NCI-H1092 (cell line): ENCODE results near the gene RNF227.

Experiments
- DNase-seq: peaks from one replicate; lab custom pipeline; 2025; lab: John Stamatoyannopoulos, UW

RNF227 gene

GRCh38 chr17:7930841-7931631 is 14.9 kb upstream of the RNF227 start:
- no peak for DNase-seq

GRCh38 chr17:7929158-7930023 is 13.3 kb upstream of the RNF227 start, which contains the start of gene KCNAB3:
Gene KCNAB3, minus strand, starts transcription at chr17:7929856. Its CDS starts 421 bp downstream, at chr17:7929435.
- peak; percentile 58 for DNase-seq

- DNase-seq, result no peak
Observed at GRCh38 chr17:7927596-7927995, 11.5 kb upstream of the RNF227 start.

GRCh38 chr17:7922845-7923628 is 6.9 kb upstream of the RNF227 start:
- no peak for DNase-seq

GRCh38 chr17:7922269-7922844 is 6.3 kb upstream of the RNF227 start:
- DNase-seq, result no peak

GRCh38 chr17:7916808-7917207 is 719 bp upstream of the RNF227 start:
- DNase-seq, result no peak

GRCh38 chr17:7916385-7916682 is 245 bp upstream of the RNF227 start:
- DNase-seq, result no peak

- no peak for DNase-seq
Observed at GRCh38 chr17:7915179-7915610, 894 bp downstream of the RNF227 start.

GRCh38 chr17:7912927-7913524 is 3.1 kb downstream of the RNF227 start:
- DNase-seq, result peak; percentile 12

GRCh38 chr17:7911116-7911515 is 5.0 kb downstream of the RNF227 start:
- no peak for DNase-seq

GRCh38 chr17:7910711-7911110 is 5.4 kb downstream of the RNF227 start:
- DNase-seq, result no peak

GRCh38 chr17:7910281-7910680 is 5.8 kb downstream of the RNF227 start:
- DNase-seq, result no peak

GRCh38 chr17:7909089-7909488 is 7.0 kb downstream of the RNF227 start:
- DNase-seq, result no peak

- no peak for DNase-seq
Observed at GRCh38 chr17:7903154-7904103, 12.7 kb downstream of the RNF227 start.

GRCh38 chr17:7897773-7898172 is 18.3 kb downstream of the RNF227 start:
- no peak for DNase-seq

- no peak for DNase-seq
Observed at GRCh38 chr17:7897090-7897489, 19.0 kb downstream of the RNF227 start.

GRCh38 chr17:7894866-7895265 is 21.2 kb downstream of the RNF227 start:
- DNase-seq, result no peak

GRCh38 chr17:7894226-7894625 is 21.9 kb downstream of the RNF227 start:
- DNase-seq, result no peak

- no peak for DNase-seq
Observed at GRCh38 chr17:7893187-7893880, 22.8 kb downstream of the RNF227 start.
